Psoas muscle (tissue), 8 donors: ENCODE measurements around the gene DLST. TPM values are rescaled to one million over a fixed set of nuclear protein-coding genes. Genes with fewer than 3 reads are reported as not detected.

Source experiments
- ATAC-seq, 4 donors: fragments of 200-7000 bp; cut with Tn5 transposase; one replicate each; pipeline ENCODE4 v1.9.1; 2020; ENCODE audit warnings: moderate library complexity in 3 of 4, mild to moderate bottlenecking in 2 of 4
- DNase-seq, 2 donors: peaks; one replicate each; pipeline ENCODE4 v3.0.0-alpha.2; 2020
- H3K27ac ChIP-seq: fragments of 200-600 bp; one replicate; pipeline ENCODE4 v1.8.0; 2022
- H3K27me3 ChIP-seq, 3 donors: fragments of 200-600 bp in 1 of 3; one replicate each; pipeline versions ENCODE4 v1.6.1 to v1.8.0; 2013 to 2022; ENCODE audit warnings: low read length in 2 of 3, mild to moderate bottlenecking in 2 of 3, moderate library complexity in 1 of 3; ENCODE audit not compliant: insufficient read depth in 3 of 3
- H3K36me3 ChIP-seq, 2 donors: fragments of 200-600 bp in 1 of 2; one replicate each; pipeline versions ENCODE4 v1.6.1 to v1.8.0; 2013 to 2022; ENCODE audit warnings: low read depth in 1 of 2, mild to moderate bottlenecking in 1 of 2, moderate library complexity in 1 of 2; ENCODE audit not compliant: insufficient read depth in 1 of 2
- H3K4me1 ChIP-seq: fragments of 200-600 bp; one replicate; pipeline ENCODE4 v1.8.0; 2022
- H3K4me3 ChIP-seq: fragments of 200-600 bp; one replicate; pipeline ENCODE4 v1.8.0; 2022; ENCODE audit warnings: mild to moderate bottlenecking
- H3K9me3 ChIP-seq: fragments of 200-600 bp; one replicate; pipeline ENCODE4 v1.8.0; 2022
- CTCF ChIP-seq: fragments of 200-600 bp; IDR thresholded peaks from one replicate; pipeline ENCODE4 v1.8.0; 2022; ENCODE audit warnings: antibody characterized with exemption
- WGBS, 3 donors: extraction: QIAGEN DNeasy Blood & Tissue Kit; methylation state at CpG; one replicate each; pipeline versions ENCODE4 v1.1.6 to v1.1.7; 2013; 5-methylcytosine and 5-hydroxymethylcytosine counted together
- intact Hi-C, 2 donors: fragments of 100-400 bp; cut with DNase I; formaldehyde crosslinking; loops; one replicate each; pipeline versions ENCODE4 v1.11.0 to v1.14.2; 2022
- polyA plus RNA-seq, 3 donors: library from polyadenylated mRNA; stranded (reverse); fragments of 200-250 nt; gene quantifications; one replicate each; pipeline ENCODE4 v1.2.3, GENCODE V29; 2013
- total RNA-seq, 4 donors: library from RNA; stranded (reverse); fragmentation: NEBNext Ultra II Directional in 2 of 4; extraction: Animal tissue kit (Norgen Biotek cat#: 25700) in 2 of 4; gene quantifications; one replicate each; pipeline versions ENCODE4 v1.2.1 to v1.2.4, GENCODE V29; 2021 to 2023
- donor health status: healthy with polysubstance abuse.
- donor health status: DM: no; HTN: no; CAD: no; lungs with moderate emphysema.
- donor health status: Bipolar disorder and iron deficiency.
- donor health status: healthy.
- donor health status: DM: yes; HTN: yes; CAD: no.
- donor health status: DM: no; HTN: no; CAD: no.
- donor health status: DM: no; HTN: no; CAD: no.
- donor health status: DM: yes; HTN: yes; CAD: no.

DLST gene
- total and polyA plus RNA-seq, 7 donors = 97.7 to 221 (median 139) TPM

- H3K4me3 ChIP-seq = no peak overlapping the region
- peaks cover 31% of the 10 kb centered on the region for H3K4me1 ChIP-seq
- H3K27me3 ChIP-seq = no peaks in the 10 kb centered on the region
- H3K36me3 ChIP-seq = peaks cover 0 to 4% of the 10 kb centered on the region in 2 donors
- H3K9me3 ChIP-seq = no peaks in the 10 kb centered on the region
- ATAC-seq = no peak
- no peak for TF ChIP-seq CTCF
- intact Hi-C loops = loop anchor here in 1 of 2 donors (10.0 kb wide), 1 partner anchor 113 kb away; no protein-coding TSS in a partner anchor
- 87 to 98% (median 92%) methylated on average over 5 of the region's 5 CpGs for WGBS, 3 donors
- DNase-seq = no peak
- no peak overlapping the region for H3K27ac ChIP-seq
These were observed 30.0 kb downstream of the DLST start for GRCh38 chr14:74911704-74912103.

GRCh38 chr14:74912111-74912510 is 30.4 kb downstream of the DLST start:
- TF ChIP-seq CTCF = no peak
- no peak for ATAC-seq
- peaks cover 31% of the 10 kb centered on the region for H3K4me1 ChIP-seq
- H3K27ac ChIP-seq = no peak overlapping the region
- H3K27me3 ChIP-seq = no peaks in the 10 kb centered on the region
- intact Hi-C loops = loop anchor here in 1 of 2 donors (10.0 kb wide), 1 partner anchor 113 kb away; no protein-coding TSS in a partner anchor
- no peak for DNase-seq
- no peak overlapping the region for H3K4me3 ChIP-seq
- 91 to 95% (median 94%) methylated on average over 6 of the region's 6 CpGs for WGBS, 3 donors
- H3K9me3 ChIP-seq = no peaks in the 10 kb centered on the region
- peaks cover 0 to 4% of the 10 kb centered on the region in 2 donors for H3K36me3 ChIP-seq

GRCh38 chr14:74912801-74913200 is 31.1 kb downstream of the DLST start:
- peaks cover 31% of the 10 kb centered on the region for H3K4me1 ChIP-seq
- intact Hi-C loops = loop anchor here in 1 of 2 donors (10.0 kb wide), 1 partner anchor 112 kb away; no protein-coding TSS in a partner anchor
- WGBS, 3 donors = 93 to 95% (median 94%) methylated on average over 10 of the region's 10 CpGs

GRCh38 chr14:74913393-74913910 is 31.7 kb downstream of the DLST start:
- Histone ChIP-seq H3K36me3 (peaks cover 0 to 4% of the 10 kb centered on the region in 2 donors), H3K27ac (no peak overlapping the region), H3K4me1 (peaks cover 35% of the 10 kb centered on the region), H3K27me3 (no peaks in the 10 kb centered on the region), H3K9me3 (no peaks in the 10 kb centered on the region), H3K4me3 (no peak overlapping the region)
- 68 to 82% (median 68%) methylated on average over 5 of the region's 5 CpGs for WGBS, 3 donors
- DNase-seq (no peak), ATAC-seq (no peak)
- intact Hi-C loops = loop anchor here in 1 of 2 donors (10.0 kb wide), 1 partner anchor 111 kb away; no protein-coding TSS in a partner anchor
- TF ChIP-seq CTCF = no peak

More at GRCh38 chr14:74912801-74913200, 31.1 kb downstream of the DLST start:
- ATAC-seq (no peak), DNase-seq (no peak)
- H3K36me3 ChIP-seq = peaks cover 0 to 4% of the 10 kb centered on the region in 2 donors
- no peak overlapping the region for H3K4me3 ChIP-seq
- no peaks in the 10 kb centered on the region for H3K9me3 ChIP-seq
- H3K27me3 ChIP-seq = no peaks in the 10 kb centered on the region
- H3K27ac ChIP-seq = no peak overlapping the region
- TF ChIP-seq CTCF = no peak
